Measurements from ENCODE around the gene ZNF277.

DNA sequence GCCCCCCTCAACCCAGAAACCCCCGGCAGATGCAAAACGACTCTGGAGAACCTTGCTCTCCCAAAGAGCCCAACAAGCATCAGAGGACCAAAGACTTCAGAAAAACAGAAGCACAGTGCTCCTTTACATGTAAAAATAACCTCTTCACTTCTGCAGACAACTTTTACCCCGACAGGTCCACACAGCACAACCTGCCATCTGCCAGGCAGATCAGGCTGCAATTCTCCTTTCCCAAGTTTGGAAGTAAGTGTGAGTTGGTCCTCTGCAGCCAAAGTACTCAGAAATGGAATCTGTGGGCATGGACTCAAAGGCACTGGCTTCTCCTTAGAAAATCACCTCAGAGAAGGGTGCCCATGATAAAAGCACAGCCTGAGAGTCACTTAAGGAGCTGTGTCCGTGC, 26.3 kb upstream of the ZNF277 start:
- TF ChIP-seq, protein P1, sequence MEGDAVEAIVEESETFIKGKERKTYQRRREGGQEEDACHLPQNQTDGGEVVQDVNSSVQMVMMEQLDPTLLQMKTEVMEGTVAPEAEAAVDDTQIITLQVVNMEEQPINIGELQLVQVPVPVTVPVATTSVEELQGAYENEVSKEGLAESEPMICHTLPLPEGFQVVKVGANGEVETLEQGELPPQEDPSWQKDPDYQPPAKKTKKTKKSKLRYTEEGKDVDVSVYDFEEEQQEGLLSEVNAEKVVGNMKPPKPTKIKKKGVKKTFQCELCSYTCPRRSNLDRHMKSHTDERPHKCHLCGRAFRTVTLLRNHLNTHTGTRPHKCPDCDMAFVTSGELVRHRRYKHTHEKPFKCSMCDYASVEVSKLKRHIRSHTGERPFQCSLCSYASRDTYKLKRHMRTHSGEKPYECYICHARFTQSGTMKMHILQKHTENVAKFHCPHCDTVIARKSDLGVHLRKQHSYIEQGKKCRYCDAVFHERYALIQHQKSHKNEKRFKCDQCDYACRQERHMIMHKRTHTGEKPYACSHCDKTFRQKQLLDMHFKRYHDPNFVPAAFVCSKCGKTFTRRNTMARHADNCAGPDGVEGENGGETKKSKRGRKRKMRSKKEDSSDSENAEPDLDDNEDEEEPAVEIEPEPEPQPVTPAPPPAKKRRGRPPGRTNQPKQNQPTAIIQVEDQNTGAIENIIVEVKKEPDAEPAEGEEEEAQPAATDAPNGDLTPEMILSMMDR (IDR thresholded peaks at IDR 0.05): no peak
- TF ChIP-seq EP300 (IDR thresholded peaks at IDR 0.05): no peak
- no peak for TF ChIP-seq POLR2A (IDR thresholded peaks at IDR 0.05)
